Testis (tissue), 2 donors: ENCODE results near the gene SLC38A7.

Experiments
- CTCF ChIP-seq, 3 experiments: fragments of 450-650 bp in 2 of 3; fragments of 200-600 bp in 1 of 3; sonication (generic) in 1 of 3; IDR thresholded peaks; one replicate each; pipeline ENCODE4 v1.5.1; 2016 to 2019; ENCODE audit warnings: antibody characterized with exemption in 3 of 3, mild to moderate bottlenecking in 2 of 3, moderate library complexity in 1 of 3
- POLR2A ChIP-seq: fragments of 450-650 bp; IDR thresholded peaks from one replicate; pipeline ENCODE4 v1.6.1; 2017; ENCODE audit warnings: antibody characterized with exemption, mild to moderate bottlenecking, moderate library complexity

- TF ChIP-seq CTCF (IDR thresholded peaks at IDR 0.05) (no peak), POLR2A (no peak)
Observed at GRCh38 chr16:58685084-58685449, 497 bp upstream of the SLC38A7 start.
